Uterus (tissue), 4 donors: ENCODE measurements around the gene TUB. TPM values are rescaled to one million over a fixed set of nuclear protein-coding genes. Genes with fewer than 3 reads are reported as not detected.
A peak's percentile ranks its signal among the peaks of the same experiment; 100 is the strongest.

Source experiments
- DNase-seq, 2 donors: peaks; one replicate each; pipeline ENCODE4 v3.0.0-alpha.2; 2019 to 2020
- H3K27ac ChIP-seq, 2 donors: fragments of 200-600 bp; sonication (generic); 1 replicate in 1 of 2; 2 replicates in 1 of 2; pipeline ENCODE4 v1.5.1; 2016 to 2018
- H3K27me3 ChIP-seq, 2 donors: fragments of 200-600 bp; sonication (generic); one replicate each; pipeline ENCODE4 v1.5.1; 2018 to 2019; ENCODE audit warnings: control low read depth in 1 of 2
- H3K36me3 ChIP-seq, 2 donors: fragments of 200-600 bp; sonication (generic); one replicate each; pipeline ENCODE4 v1.5.1; 2019; ENCODE audit warnings: control low read depth in 1 of 2
- H3K4me1 ChIP-seq, 2 donors: fragments of 200-600 bp; sonication (generic); one replicate each; pipeline ENCODE4 v1.5.1; 2018 to 2019; ENCODE audit warnings: control low read depth in 1 of 2
- H3K4me3 ChIP-seq, 2 donors: fragments of 200-600 bp; sonication (generic); 1 replicate in 1 of 2; 2 replicates in 1 of 2; pipeline ENCODE4 v1.5.1; 2018 to 2019; ENCODE audit warnings: mild to moderate bottlenecking in 1 of 2
- H3K9me3 ChIP-seq, 2 donors: fragments of 200-600 bp; sonication (generic); one replicate each; pipeline ENCODE4 v1.5.1; 2019; ENCODE audit warnings: control low read depth in 1 of 2
- CTCF ChIP-seq, 4 experiments: fragments of 200-600 bp in 2 of 4; fragments of 450-650 bp in 2 of 4; sonication (generic) in 2 of 4; IDR thresholded peaks; one replicate each; pipeline ENCODE4 v1.5.1; 2016 to 2019; ENCODE audit warnings: antibody characterized with exemption in 4 of 4, mild to moderate bottlenecking in 2 of 4, moderate library complexity in 1 of 4
- POLR2A ChIP-seq, 2 donors: fragments of 450-650 bp; IDR thresholded peaks; one replicate each; pipeline ENCODE4 v1.6.1; 2016; ENCODE audit warnings: antibody characterized with exemption in 2 of 2, mild to moderate bottlenecking in 1 of 2, moderate library complexity in 1 of 2
- intact Hi-C: fragments of 100-400 bp; cut with DNase I; formaldehyde crosslinking; loops from one replicate; pipeline ENCODE4 v1.15.1; 2023; ENCODE audit warnings: low total_unique reads
- total RNA-seq, 4 donors: library from RNA; depleted of rRNA in 3 of 4; stranded (reverse); fragments of >200 nt in 3 of 4; gene quantifications; one replicate each; pipeline versions ENCODE4 v1.1.0 to v1.2.4, GENCODE V29; 2014 to 2023
- donor health status: DM: yes; HTN: yes; CAD: no.

TUB gene
- total RNA-seq, 4 donors from 2014 or later, result 12.6 to 57.4 (median 37.8) TPM

GRCh38 chr11:8056810-8057463 lies 24.1 kb upstream of the TUB start:
- Histone ChIP-seq H3K9me3 (no peaks in the 10 kb centered on the region), H3K36me3 (no peaks in the 10 kb centered on the region), H3K4me1 (peaks cover 31 to 34% of the 10 kb centered on the region in 2 donors), H3K4me3 (no peak overlapping the region), H3K27ac (peak overlapping the region; percentile 92), H3K27me3 (no peaks in the 10 kb centered on the region)
- peak; percentile 88 to 96 for DNase-seq
- TF ChIP-seq CTCF (IDR thresholded peaks at IDR 0.05), result no peak
- intact Hi-C loops, result no loop called here

- peak in 1 of 2 donors; percentile 21 for DNase-seq
- TF ChIP-seq POLR2A (IDR thresholded peaks at IDR 0.05) (no peak), CTCF (IDR thresholded peaks at IDR 0.05) (no peak)
- H3K27me3 ChIP-seq, result no peaks in the 10 kb centered on the region
- no peaks in the 10 kb centered on the region for H3K36me3 ChIP-seq
- no peaks in the 10 kb centered on the region for H3K9me3 ChIP-seq
- peak overlapping the region; percentile 92 for H3K27ac ChIP-seq
- intact Hi-C loops, result no loop called here
- peaks cover 34% of the 10 kb centered on the region in 2 donors for H3K4me1 ChIP-seq
- no peak overlapping the region for H3K4me3 ChIP-seq
These were observed 22.8 kb upstream of the TUB start for GRCh38 chr11:8058216-8058615.

- no peak for TF ChIP-seq POLR2A (IDR thresholded peaks at IDR 0.05)
- Histone ChIP-seq H3K4me3 (no peak overlapping the region), H3K4me1 (peaks cover 34% of the 10 kb centered on the region in 2 donors), H3K27ac (peak overlapping the region; percentile 92), H3K27me3 (no peaks in the 10 kb centered on the region), H3K36me3 (no peaks in the 10 kb centered on the region), H3K9me3 (no peaks in the 10 kb centered on the region)
- intact Hi-C loops, result no loop called here
- DNase-seq, result peak in 1 of 2 donors; percentile 16
These were observed 22.0 kb upstream of the TUB start for GRCh38 chr11:8059030-8059429.

- Histone ChIP-seq H3K4me3 (no peak overlapping the region), H3K4me1 (peaks cover 34% of the 10 kb centered on the region in 2 donors), H3K27me3 (no peaks in the 10 kb centered on the region), H3K27ac (peak overlapping the region; percentile 92), H3K36me3 (no peaks in the 10 kb centered on the region), H3K9me3 (no peaks in the 10 kb centered on the region)
- DNase-seq, result peak; percentile 53 to 77
- intact Hi-C loops, result no loop called here
- no peak for TF ChIP-seq POLR2A (IDR thresholded peaks at IDR 0.05)
These were observed 21.4 kb upstream of the TUB start for GRCh38 chr11:8059571-8060011.

- Histone ChIP-seq H3K4me1 (peaks cover 34% of the 10 kb centered on the region in 2 donors), H3K9me3 (no peaks in the 10 kb centered on the region), H3K27me3 (no peaks in the 10 kb centered on the region), H3K36me3 (no peaks in the 10 kb centered on the region), H3K27ac (peak overlapping the region; percentile 92), H3K4me3 (no peak overlapping the region)
- DNase-seq, result peak in 1 of 2 donors; percentile 14
- intact Hi-C loops, result no loop called here
- TF ChIP-seq POLR2A (IDR thresholded peaks at IDR 0.05) (no peak), CTCF (IDR thresholded peaks at IDR 0.05) (no peak)
These were observed 20.8 kb upstream of the TUB start for GRCh38 chr11:8060146-8060719.

- no peaks in the 10 kb centered on the region for H3K9me3 ChIP-seq
- peak overlapping the region; percentile 72 to 92 for H3K27ac ChIP-seq
- no peaks in the 10 kb centered on the region for H3K36me3 ChIP-seq
- no peak overlapping the region for H3K4me3 ChIP-seq
- no peaks in the 10 kb centered on the region for H3K27me3 ChIP-seq
- peak in 1 of 2 donors; percentile 26 for DNase-seq
- intact Hi-C loops, result no loop called here
- no peak for TF ChIP-seq POLR2A (IDR thresholded peaks at IDR 0.05)
- no peak for TF ChIP-seq CTCF (IDR thresholded peaks at IDR 0.05)
- H3K4me1 ChIP-seq, result peaks cover 34% of the 10 kb centered on the region in 2 donors
These were observed 20.0 kb upstream of the TUB start for GRCh38 chr11:8060801-8061554.
